Fibroblast of lung (primary cell): ENCODE measurements around the gene ATRX. TPM values are rescaled to one million over a fixed set of nuclear protein-coding genes. Genes with fewer than 3 reads are reported as not detected.

Experiments
- DNase-seq, 2 donors: peaks; one replicate each; pipeline versions ENCODE4 v3.0.0 to v3.0.0-alpha.2; 2010; ENCODE audit warnings: low read depth in 2 of 2
- H2AFZ ChIP-seq: 2 replicates; pipeline ENCODE4 v1.5.1; 2012; ENCODE audit warnings: low read length, control low read depth, inconsistent platforms
- H3K27ac ChIP-seq: 2 replicates; pipeline ENCODE4 v1.5.1; 2011; ENCODE audit warnings: low read length, control low read depth; ENCODE audit not compliant: insufficient read depth
- H3K27me3 ChIP-seq: 2 replicates; pipeline ENCODE4 v1.5.1; 2011; ENCODE audit warnings: mild to moderate bottlenecking, low read length; ENCODE audit not compliant: control insufficient read depth, insufficient read depth
- H3K36me3 ChIP-seq: 2 replicates; pipeline ENCODE4 v1.5.1; 2011; ENCODE audit warnings: low read length; ENCODE audit not compliant: control insufficient read depth, insufficient read depth
- H3K4me1 ChIP-seq: 2 replicates; pipeline ENCODE4 v1.5.1; 2011; ENCODE audit warnings: low read length; ENCODE audit not compliant: control insufficient read depth, insufficient read depth; ENCODE audit errors: extremely low read depth
- H3K4me2 ChIP-seq: 2 replicates; pipeline ENCODE4 v1.5.1; 2011; ENCODE audit warnings: low read length, control low read depth; ENCODE audit not compliant: insufficient read depth; ENCODE audit errors: extremely low read depth
- H3K4me3 ChIP-seq, 4 experiments: fragments of 200-600 bp in 1 of 4; sonication (generic) in 1 of 4; replicated peaks in 1 of 4; 2 replicates each; pipeline ENCODE4 v1.5.1; 2011 to 2016; ENCODE audit warnings: low read length in 4 of 4, low read depth in 3 of 4, mild to moderate bottlenecking in 3 of 4, control low read depth in 2 of 4, inconsistent platforms in 1 of 4, mixed read lengths in 1 of 4; ENCODE audit not compliant: insufficient read depth in 1 of 4; ENCODE audit errors: control extremely low read depth in 1 of 4
- H3K79me2 ChIP-seq: 2 replicates; pipeline ENCODE4 v1.5.1; 2012; ENCODE audit warnings: mild to moderate bottlenecking, low read length, inconsistent platforms; ENCODE audit not compliant: control insufficient read depth, insufficient read depth
- H3K9ac ChIP-seq: 2 replicates; pipeline ENCODE4 v1.5.1; 2011; ENCODE audit warnings: mild to moderate bottlenecking, low read length, control low read depth; ENCODE audit not compliant: insufficient read depth
- H3K9me3 ChIP-seq: 2 replicates; pipeline ENCODE4 v1.5.1; 2012; ENCODE audit warnings: low read depth, low read length; ENCODE audit not compliant: control insufficient read depth, insufficient read depth
- H4K20me1 ChIP-seq: 2 replicates; pipeline ENCODE4 v1.5.1; 2011; ENCODE audit warnings: low read length; ENCODE audit not compliant: control insufficient read depth, insufficient read depth; ENCODE audit errors: extremely low read depth
- CTCF ChIP-seq, 2 donors: IDR thresholded peaks in 1 of 2; conservative IDR thresholded peaks in 1 of 2; 1 replicate in 1 of 2; 2 replicates in 1 of 2; pipeline ENCODE4 v1.5.1; 2011 to 2012; ENCODE audit warnings: low read length in 2 of 2, control low read depth in 1 of 2, inconsistent platforms in 1 of 2, low read depth in 1 of 2, mild to moderate bottlenecking in 1 of 2
- EZH2 ChIP-seq: IDR thresholded peaks from 2 replicates; pipeline ENCODE4 v1.5.1; 2012; ENCODE audit warnings: low read length, control low read depth, mild to moderate bottlenecking; ENCODE audit errors: missing control alignments
- polyA plus RNA-seq, 2 donors: library from polyadenylated mRNA; depleted of rRNA in 1 of 2; stranded (reverse) in 1 of 2; unstranded in 1 of 2; fragments of >200 nt; gene quantifications; 2 replicates each; pipeline ENCODE4 v1.2.1, GENCODE V29; 2011 to 2012; ENCODE audit warnings: missing spikeins in 1 of 2
- total RNA-seq: library from RNA; depleted of rRNA; stranded (reverse); fragments of >200 nt; gene quantifications from 2 replicates; pipeline ENCODE4 v1.2.1, GENCODE V29; 2014

Gene ATRX
- total and polyA plus RNA-seq, 2 donors (not counting 1 experiment from before 2014, with no cell fraction given), result 52.6 to 100 TPM

- H3K4me1 ChIP-seq, result no peaks in the 10 kb centered on the region
- no peak overlapping the region for H3K9ac ChIP-seq
- H4K20me1 ChIP-seq, result no peaks in the 10 kb centered on the region
- no peak overlapping the region for H3K27ac ChIP-seq
- H2AFZ ChIP-seq, result no peak overlapping the region
- H3K4me3 ChIP-seq, result no peak overlapping the region
- no peaks in the 10 kb centered on the region for H3K27me3 ChIP-seq
- no peak for DNase-seq
- no peaks in the 10 kb centered on the region for H3K79me2 ChIP-seq
- TF ChIP-seq CTCF (conservative IDR thresholded peaks at IDR 0.05 in 1 of 2, IDR thresholded peaks at IDR 0.05 in 1 of 2; ENCODE audit: low read depth in 1 of 2, low read length in 2 of 2) (no peak), EZH2 (no peak)
- no peaks in the 10 kb centered on the region for H3K9me3 ChIP-seq
- H3K36me3 ChIP-seq, result no peaks in the 10 kb centered on the region
- H3K4me2 ChIP-seq, result no peak overlapping the region
These were observed 146.2 kb downstream of the ATRX start for GRCh38 chrX:77639820-77640219.

- no peaks in the 10 kb centered on the region for H3K27me3 ChIP-seq
- H3K4me1 ChIP-seq, result no peaks in the 10 kb centered on the region
- no peak overlapping the region for H3K27ac ChIP-seq
- H3K79me2 ChIP-seq, result no peaks in the 10 kb centered on the region
- H3K36me3 ChIP-seq, result no peaks in the 10 kb centered on the region
- TF ChIP-seq EZH2, result no peak
- TF ChIP-seq CTCF (conservative IDR thresholded peaks at IDR 0.05 in 1 of 2, IDR thresholded peaks at IDR 0.05 in 1 of 2; ENCODE audit: low read depth in 1 of 2, low read length in 2 of 2), result no peak
- H3K9ac ChIP-seq, result no peak overlapping the region
- H3K9me3 ChIP-seq, result no peaks in the 10 kb centered on the region
- no peak overlapping the region for H2AFZ ChIP-seq
- no peak for DNase-seq
- no peaks in the 10 kb centered on the region for H4K20me1 ChIP-seq
- no peak overlapping the region for H3K4me3 ChIP-seq
- no peak overlapping the region for H3K4me2 ChIP-seq
These were observed 147.6 kb downstream of the ATRX start for GRCh38 chrX:77638397-77638796.

GRCh38 chrX:77635373-77635772 lies 150.6 kb downstream of the ATRX start:
- Histone ChIP-seq H3K9ac (no peak overlapping the region), H3K4me2 (no peak overlapping the region), H3K4me1 (no peaks in the 10 kb centered on the region), H3K79me2 (no peaks in the 10 kb centered on the region), H2AFZ (no peak overlapping the region), H3K27ac (no peak overlapping the region), H3K36me3 (no peaks in the 10 kb centered on the region), H3K27me3 (no peaks in the 10 kb centered on the region), H4K20me1 (no peaks in the 10 kb centered on the region), H3K4me3 (no peak overlapping the region), H3K9me3 (no peaks in the 10 kb centered on the region)
- no peak for DNase-seq
- TF ChIP-seq CTCF (conservative IDR thresholded peaks at IDR 0.05 in 1 of 2, IDR thresholded peaks at IDR 0.05 in 1 of 2; ENCODE audit: low read depth in 1 of 2, low read length in 2 of 2) (no peak), EZH2 (no peak)
